K562 (cell line): ENCODE results near the gene ENPP5. TPM values are rescaled to one million over a fixed set of nuclear protein-coding genes. Genes with fewer than 3 reads are reported as not detected.

Source experiments
- ATAC-seq: fragments of 200-7000 bp; cut with Tn5 transposase; 3 replicates; pipeline ENCODE4 v1.9.1; 2020; ENCODE audit warnings: moderate library complexity
- Bru-seq: library from RNA; stranded (reverse); fragments of 400-500 nt; gene quantifications from one replicate; lab custom pipeline; 2021; lab: Mats Ljungman, UMichigan
- BruChase-seq, 2 experiments: library from RNA; stranded (reverse); fragments of 400-500 nt; gene quantifications; one replicate each; lab custom pipeline; 2021; lab: Mats Ljungman, UMichigan
- BruUV-seq: library from RNA; stranded (reverse); fragments of 400-500 nt; replicated peaks from 2 replicates; lab custom pipeline; 2021; lab: Mats Ljungman, UMichigan
- CTCF ChIA-PET: fragments of 300-600 bp; formaldehyde crosslinking; extraction: SDS; loops from one replicate; lab custom pipeline; 2021; ENCODE audit warnings: low intra/inter-chr PET ratio; lab: Yijun Ruan, JAX
- POLR2A ChIA-PET: fragments of 300-600, 350-650 bp; sonication (Branson Sonifier 250); formaldehyde crosslinking; extraction: SDS; loops from one replicate; lab custom pipeline; 2021; ENCODE audit warnings: antibody characterized with exemption, inconsistent platforms; lab: Yijun Ruan, JAX
- DNase-seq, 4 experiments: peaks; one replicate each; pipeline versions ENCODE4 v3.0.0 to v3.0.0-alpha.2; 2011 to 2018; ENCODE audit warnings: low spot score in 3 of 4, mixed read lengths in 3 of 4; ENCODE audit errors: extremely low read depth in 1 of 4
- FAIRE-seq: peaks from 2 replicates; lab custom pipeline; 2011; peaks lifted over from hg19 to GRCh38; lab: Jason Lieb, UNC
- H2AFZ ChIP-seq: 2 replicates; pipeline ENCODE4 v1.6.0; 2011; ENCODE audit warnings: low read depth, low read length, control low read depth, inconsistent platforms
- H3K27ac ChIP-seq: fragments of 200-600 bp; 3 replicates; pipeline ENCODE4 v1.8.0; 2011; ENCODE audit warnings: low read depth, mild to moderate bottlenecking, control low read depth, inconsistent platforms, low read length, moderate library complexity, mixed read lengths; ENCODE audit errors: extremely low read depth
- H3K27me3 ChIP-seq, 2 experiments: fragments of 300-600 bp in 1 of 2; 2 replicates in 1 of 2; 3 replicates in 1 of 2; pipeline versions ENCODE4 v1.6.0 to v1.8.0; 2011; ENCODE audit warnings: inconsistent platforms in 2 of 2, low read length in 2 of 2, mild to moderate bottlenecking in 1 of 2, mixed read lengths in 1 of 2, moderate library complexity in 1 of 2; ENCODE audit not compliant: control insufficient read depth in 2 of 2, insufficient read depth in 2 of 2
- H3K36me3 ChIP-seq: fragments of 300-600 bp; 3 replicates; pipeline ENCODE4 v1.8.0; 2011; ENCODE audit warnings: mild to moderate bottlenecking, low read length, inconsistent platforms; ENCODE audit not compliant: control insufficient read depth, insufficient read depth
- H3K4me1 ChIP-seq, 2 experiments: fragments of 200-600 bp in 1 of 2; replicated peaks in 1 of 2; 2 replicates in 1 of 2; 3 replicates in 1 of 2; pipeline versions ENCODE4 v1.5.1 to v1.8.0; 2011; ENCODE audit warnings: inconsistent platforms in 2 of 2, low read length in 2 of 2, mild to moderate bottlenecking in 1 of 2, mixed read lengths in 1 of 2, moderate library complexity in 1 of 2; ENCODE audit not compliant: control insufficient read depth in 2 of 2, insufficient read depth in 2 of 2
- H3K4me2 ChIP-seq: 2 replicates; pipeline ENCODE4 v1.6.1; 2011; ENCODE audit warnings: low read length, control low read depth, inconsistent platforms, mixed read lengths; ENCODE audit not compliant: insufficient read depth
- H3K4me3 ChIP-seq: fragments of 200-600 bp; sonication (generic), shearing (Covaris generic); 2 replicates; pipeline ENCODE4 v1.5.1; 2016; ENCODE audit warnings: control low read depth, inconsistent platforms
- H3K79me2 ChIP-seq: fragments of 200-600 bp; 3 replicates; pipeline ENCODE4 v1.8.0; 2011; ENCODE audit warnings: low read length, inconsistent platforms; ENCODE audit not compliant: control insufficient read depth, insufficient read depth
- H3K9ac ChIP-seq, 2 experiments: 2 replicates each; pipeline versions ENCODE4 v1.6.0 to v1.6.1; 2011; ENCODE audit warnings: low read depth in 2 of 2, low read length in 2 of 2, control low read depth in 1 of 2, inconsistent platforms in 1 of 2, mild to moderate bottlenecking in 1 of 2, mixed read lengths in 1 of 2; ENCODE audit not compliant: insufficient read depth in 1 of 2
- H3K9me1 ChIP-seq: one replicate; pipeline ENCODE4 v1.6.0; 2011; ENCODE audit warnings: inconsistent platforms, mild to moderate bottlenecking, low read length, moderate library complexity; ENCODE audit not compliant: control insufficient read depth, insufficient read depth
- H3K9me3 ChIP-seq: replicated peaks from 2 replicates; pipeline ENCODE4 v1.5.1; 2011; ENCODE audit warnings: low read depth, low read length, inconsistent platforms; ENCODE audit not compliant: control insufficient read depth, insufficient read depth
- H4K20me1 ChIP-seq: replicated peaks from 2 replicates; pipeline ENCODE4 v1.6.1; 2011; ENCODE audit warnings: low read length, inconsistent platforms, mixed read lengths; ENCODE audit not compliant: control insufficient read depth, insufficient read depth
- CCNT2 ChIP-seq: IDR thresholded peaks from 2 replicates; pipeline ENCODE4 v1.6.1; 2011; ENCODE audit warnings: borderline replicate concordance, low read depth, mild to moderate bottlenecking, moderate library complexity, mixed read lengths, low read length; ENCODE audit not compliant: insufficient read length; ENCODE audit errors: extremely low read depth
- COPS2 ChIP-seq: fragments of 450-650 bp; conservative IDR thresholded peaks from 2 replicates; pipeline ENCODE4 v1.6.1; 2016; ENCODE audit warnings: mild to moderate bottlenecking, moderate library complexity
- HOXB6 ChIP-seq: fragments of 250-450 bp; sonication (Bioruptor Pico); IDR thresholded peaks from 2 replicates; pipeline ENCODE4 v1.5.1; 2022; ENCODE audit warnings: mild to moderate bottlenecking, borderline replicate concordance
- NFYB ChIP-seq: IDR thresholded peaks from 2 replicates; pipeline ENCODE4 v1.6.1; 2011; ENCODE audit warnings: mild to moderate bottlenecking, moderate library complexity; ENCODE audit not compliant: insufficient read length; ENCODE audit errors: extremely low read depth
- ZNF143 ChIP-seq: sonication (generic); formaldehyde crosslinking; IDR thresholded peaks from 2 replicates; pipeline ENCODE4 v1.9.0; 2022; ENCODE audit warnings: mild to moderate bottlenecking, missing genetic modification reagents
- WGBS: fragments of 100-300 bp; shearing (Covaris generic); methylation state at CpG from one replicate; pipeline ENCODE4 v1.1.6; 2016; ENCODE audit warnings: low coverage, mixed read lengths; ENCODE audit not compliant: insufficient coverage; ENCODE audit errors: missing lambda C conversion rate; 5-methylcytosine and 5-hydroxymethylcytosine counted together
- in situ Hi-C: fragments of 300-500 bp; cut with MboI; formaldehyde crosslinking; loops from 4 replicates; pipeline ENCODE4 v1.15.0; 2018; ENCODE audit warnings: inconsistent platforms, mixed read lengths
- intact Hi-C: fragments of 100-400 bp; cut with micrococcal nuclease; formaldehyde crosslinking; loops from 2 replicates; pipeline ENCODE4 v1.14.2; 2022
- long read RNA-seq, 3 experiments: library from polyadenylated mRNA in 2 of 3; library from RNA in 1 of 3; unstranded in 2 of 3; stranded (forward) in 1 of 3; transcript quantifications; one replicate each; pipeline ENCODE4 v2.0.0, GENCODE V29; 2019 to 2022
- polyA minus RNA-seq, 3 experiments: library from RNA; depleted of rRNA, polyadenylated mRNA; stranded (reverse); fragments of >200 nt; gene quantifications; 2 replicates each; pipeline ENCODE4 v1.2.3, GENCODE V29; 2011
- polyA plus RNA-seq, 8 experiments: library from polyadenylated mRNA; depleted of rRNA in 4 of 8; stranded (reverse) in 5 of 8; unstranded in 3 of 8; fragments of >200 nt; fragmentation: Nextera tagmentation in 2 of 8; fragmentation: Illumina TruSeq in 1 of 8; extraction: Ambion mirVana in 2 of 8; extraction: Trizol in 1 of 8; gene quantifications; 2 replicates each; pipeline versions ENCODE4 v1.2.1 to v1.2.3, GENCODE V29; 2011 to 2014; ENCODE audit warnings: inconsistent platforms in 1 of 8, missing spikeins in 1 of 8
- total RNA-seq, 7 experiments: library from RNA; depleted of rRNA in 6 of 7; stranded (reverse); fragments of >200 nt in 6 of 7; fragmentation: Illumina TruSeq in 2 of 7; extraction: Trizol in 2 of 7; gene quantifications; 2 replicates each; pipeline versions ENCODE4 v1.2.1 to v1.2.3, GENCODE V29; 2011 to 2021; ENCODE audit warnings: low replicate concordance in 1 of 7
- TF ChIP-seq, protein P1 (sequence below), 2 experiments: fragments of 200-800 bp in 1 of 2; sonication (Bioruptor generic) in 1 of 2; sonication (generic) in 1 of 2; formaldehyde crosslinking in 1 of 2; IDR thresholded peaks in 1 of 2; conservative IDR thresholded peaks in 1 of 2; 2 replicates each; pipeline versions ENCODE4 v1.5.0 to v1.6.1; 2016 to 2020; ENCODE audit warnings: missing compliant biosample characterization in 1 of 2, missing genetic modification characterization in 1 of 2, missing genetic modification reagents in 1 of 2
- TF ChIP-seq, protein P2 (sequence below): fragments of 450-650 bp; IDR thresholded peaks from 2 replicates; pipeline ENCODE4 v1.6.1; 2016; ENCODE audit warnings: mild to moderate bottlenecking
- TF ChIP-seq, protein P3 (sequence below), 2 experiments: fragments of 450-650 bp in 1 of 2; sonication (generic) in 1 of 2; formaldehyde crosslinking; conservative IDR thresholded peaks; 2 replicates each; pipeline versions ENCODE4 v1.4.0 to v1.8.1; 2020 to 2022; ENCODE audit warnings: mild to moderate bottlenecking in 1 of 2, missing genetic modification reagents in 1 of 2

ENPP5 gene, protein sequence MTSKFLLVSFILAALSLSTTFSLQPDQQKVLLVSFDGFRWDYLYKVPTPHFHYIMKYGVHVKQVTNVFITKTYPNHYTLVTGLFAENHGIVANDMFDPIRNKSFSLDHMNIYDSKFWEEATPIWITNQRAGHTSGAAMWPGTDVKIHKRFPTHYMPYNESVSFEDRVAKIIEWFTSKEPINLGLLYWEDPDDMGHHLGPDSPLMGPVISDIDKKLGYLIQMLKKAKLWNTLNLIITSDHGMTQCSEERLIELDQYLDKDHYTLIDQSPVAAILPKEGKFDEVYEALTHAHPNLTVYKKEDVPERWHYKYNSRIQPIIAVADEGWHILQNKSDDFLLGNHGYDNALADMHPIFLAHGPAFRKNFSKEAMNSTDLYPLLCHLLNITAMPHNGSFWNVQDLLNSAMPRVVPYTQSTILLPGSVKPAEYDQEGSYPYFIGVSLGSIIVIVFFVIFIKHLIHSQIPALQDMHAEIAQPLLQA
- not detected in 2 replicates for total RNA-seq (2011; cell fraction: chromatin; rRNA removed; ENCODE audit: low replicate concordance)
- total RNA-seq (2011; cell fraction: nucleolus; rRNA removed): not detected in 2 replicates
- total RNA-seq (2011; cell fraction: nucleoplasm; rRNA removed): not detected in 2 replicates
- total RNA-seq (2014; rRNA removed) (not detected in 2 replicates), total RNA-seq (2014; rRNA removed; fragmentation: Illumina TruSeq; extraction: Trizol) (not detected in 2 replicates), total RNA-seq (2015; rRNA removed; fragmentation: Illumina TruSeq; extraction: Trizol) (not detected in 2 replicates), total RNA-seq (2021) (not detected in 2 replicates), polyA plus RNA-seq (2011; rRNA removed) (not detected in 2 replicates), polyA plus RNA-seq (2014; fragmentation: Illumina TruSeq; extraction: Trizol) (not detected in 2 replicates), polyA plus RNA-seq (2014; fragmentation: Nextera tagmentation; extraction: Ambion mirVana) (not detected), polyA plus RNA-seq (2014; rRNA removed) (not detected in 2 replicates), polyA minus RNA-seq (2011; rRNA and poly(A)+ RNA removed) (not detected in 2 replicates), Bru-seq, nascent RNA (percentile 12 among the genes with signal in this experiment), BruChase-seq, experiment 1, labeled RNA remaining after a 2-hour chase (percentile 8 among the genes with signal in this experiment), BruChase-seq, experiment 2, labeled RNA remaining after a 6-hour chase (percentile 8 among the genes with signal in this experiment)
- not detected in 2 replicates for polyA plus RNA-seq (2011; cell fraction: cytosol; rRNA removed)
- polyA plus RNA-seq (2011; cell fraction: nucleus; rRNA removed): not detected in 2 replicates
- not detected in 2 replicates for polyA plus RNA-seq (2012)
- polyA minus RNA-seq (2011; cell fraction: cytosol; rRNA and poly(A)+ RNA removed): not detected in 2 replicates
- not detected in 2 replicates for polyA minus RNA-seq (2011; cell fraction: nucleus; rRNA and poly(A)+ RNA removed)
- long read RNA-seq, experiment 1: 0 reads
- long read RNA-seq, experiment 2: 0 reads
- long read RNA-seq, experiment 3: 0 reads

DNA sequence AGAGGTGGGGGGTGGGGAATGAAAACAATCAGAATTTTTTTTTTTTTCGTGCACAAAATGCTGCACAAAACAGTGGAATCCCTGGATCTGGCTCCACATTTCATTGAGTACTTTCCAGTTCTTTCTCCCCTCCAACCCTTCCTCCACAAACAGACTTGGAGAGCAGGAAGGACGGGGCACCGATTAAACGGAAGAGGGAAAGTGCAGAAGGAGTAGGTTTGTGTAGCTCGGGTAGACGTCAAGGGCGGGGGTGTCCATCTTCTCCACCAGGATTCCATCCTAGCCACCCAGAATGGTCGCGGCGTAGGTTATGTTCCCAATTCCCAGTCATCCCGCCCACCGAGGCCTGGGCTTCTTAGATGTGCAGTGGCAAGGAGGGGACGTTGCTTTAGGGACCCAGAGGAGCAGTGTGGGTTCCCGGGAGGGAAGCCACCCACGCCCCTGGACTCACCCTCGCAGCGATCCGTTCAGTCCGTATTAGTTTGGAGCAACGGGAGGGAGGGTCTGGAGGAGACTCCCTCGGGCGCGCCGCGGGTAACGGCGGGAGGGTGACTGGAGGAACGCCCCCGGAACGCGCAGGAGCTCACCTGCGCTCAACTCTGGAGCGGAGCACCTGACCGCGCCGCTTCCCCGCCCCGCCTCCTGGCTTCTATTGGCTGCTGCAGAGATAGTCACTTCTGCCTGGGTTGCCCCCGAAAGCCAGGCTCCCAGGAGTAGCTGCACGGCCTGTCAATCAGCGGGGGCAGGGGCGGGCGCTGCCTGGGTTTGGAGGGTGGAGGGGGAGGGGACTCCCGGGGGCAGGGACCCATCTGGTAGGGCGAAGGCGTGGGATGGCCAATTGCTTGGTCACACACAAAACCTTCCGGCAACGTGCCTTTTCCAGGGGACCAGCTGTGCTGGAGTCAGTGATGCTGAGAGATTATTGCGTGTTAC is at the start of gene ENPP5:
Gene ENPP5 (minus strand): TSS at position 624 of the 933 bp plus-strand sequence. CDS start 2,718 bp downstream, outside the sequence.
- H3K4me2 ChIP-seq: no peak within 1 kb of the TSS; the same call in 1 of the 2 replicates
- no peak within 1 kb of the TSS for H3K4me3 ChIP-seq
- DNase-seq (peak; percentile 12 to 37 (median 22)), FAIRE-seq (no peak), ATAC-seq (peak; percentile 85)
- H4K20me1 ChIP-seq: no peaks in the 10 kb centered on the region
- under 1% methylated on average over 39 of the region's 49 CpGs for WGBS
- no peak within 1 kb of the TSS for H3K9ac ChIP-seq
- no peaks in the 10 kb centered on the region for H3K9me3 ChIP-seq
- POLR2A ChIA-PET: no interaction called here
- H3K36me3 ChIP-seq: no peaks in the 10 kb centered on the region
- no peaks in the 10 kb centered on the region for H3K79me2 ChIP-seq
- in situ Hi-C loops: no loop called here
- H3K27ac ChIP-seq: no peak within 1 kb of the TSS
- H3K9me1 ChIP-seq: no peaks in the 10 kb centered on the region
- H3K27me3 ChIP-seq: peaks cover 3 to 7% of the 10 kb centered on the region in 2 experiments; a peak in 1 of 5 replicates
- intact Hi-C loops: no loop called here
- H3K4me1 ChIP-seq: peaks cover 0 to 5% of the 10 kb centered on the region in 2 experiments; a peak in 2 of 5 replicates
- peak within 1 kb of the TSS; percentile 27; the same call in 1 of the 2 replicates for H2AFZ ChIP-seq
- no TSS peak for BruUV-seq
- CTCF ChIA-PET: no interaction called here
- TF ChIP-seq COPS2: no peak
- TF ChIP-seq ZNF143 (CRISPR knock-in tag): no peak
- TF ChIP-seq, protein P1, sequence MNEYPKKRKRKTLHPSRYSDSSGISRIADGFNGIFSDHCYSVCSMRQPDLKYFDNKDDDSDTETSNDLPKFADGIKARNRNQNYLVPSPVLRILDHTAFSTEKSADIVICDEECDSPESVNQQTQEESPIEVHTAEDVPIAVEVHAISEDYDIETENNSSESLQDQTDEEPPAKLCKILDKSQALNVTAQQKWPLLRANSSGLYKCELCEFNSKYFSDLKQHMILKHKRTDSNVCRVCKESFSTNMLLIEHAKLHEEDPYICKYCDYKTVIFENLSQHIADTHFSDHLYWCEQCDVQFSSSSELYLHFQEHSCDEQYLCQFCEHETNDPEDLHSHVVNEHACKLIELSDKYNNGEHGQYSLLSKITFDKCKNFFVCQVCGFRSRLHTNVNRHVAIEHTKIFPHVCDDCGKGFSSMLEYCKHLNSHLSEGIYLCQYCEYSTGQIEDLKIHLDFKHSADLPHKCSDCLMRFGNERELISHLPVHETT (CRISPR knock-in tag; conservative IDR thresholded peaks at IDR 0.05 in 1 of 2, IDR thresholded peaks at IDR 0.05 in 1 of 2): no peak
- no peak for TF ChIP-seq CCNT2
- no peak for TF ChIP-seq HOXB6
- TF ChIP-seq, protein P2, sequence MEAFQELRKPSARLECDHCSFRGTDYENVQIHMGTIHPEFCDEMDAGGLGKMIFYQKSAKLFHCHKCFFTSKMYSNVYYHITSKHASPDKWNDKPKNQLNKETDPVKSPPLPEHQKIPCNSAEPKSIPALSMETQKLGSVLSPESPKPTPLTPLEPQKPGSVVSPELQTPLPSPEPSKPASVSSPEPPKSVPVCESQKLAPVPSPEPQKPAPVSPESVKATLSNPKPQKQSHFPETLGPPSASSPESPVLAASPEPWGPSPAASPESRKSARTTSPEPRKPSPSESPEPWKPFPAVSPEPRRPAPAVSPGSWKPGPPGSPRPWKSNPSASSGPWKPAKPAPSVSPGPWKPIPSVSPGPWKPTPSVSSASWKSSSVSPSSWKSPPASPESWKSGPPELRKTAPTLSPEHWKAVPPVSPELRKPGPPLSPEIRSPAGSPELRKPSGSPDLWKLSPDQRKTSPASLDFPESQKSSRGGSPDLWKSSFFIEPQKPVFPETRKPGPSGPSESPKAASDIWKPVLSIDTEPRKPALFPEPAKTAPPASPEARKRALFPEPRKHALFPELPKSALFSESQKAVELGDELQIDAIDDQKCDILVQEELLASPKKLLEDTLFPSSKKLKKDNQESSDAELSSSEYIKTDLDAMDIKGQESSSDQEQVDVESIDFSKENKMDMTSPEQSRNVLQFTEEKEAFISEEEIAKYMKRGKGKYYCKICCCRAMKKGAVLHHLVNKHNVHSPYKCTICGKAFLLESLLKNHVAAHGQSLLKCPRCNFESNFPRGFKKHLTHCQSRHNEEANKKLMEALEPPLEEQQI: no peak
- peak; percentile 38 for TF ChIP-seq NFYB
- TF ChIP-seq, protein P3, sequence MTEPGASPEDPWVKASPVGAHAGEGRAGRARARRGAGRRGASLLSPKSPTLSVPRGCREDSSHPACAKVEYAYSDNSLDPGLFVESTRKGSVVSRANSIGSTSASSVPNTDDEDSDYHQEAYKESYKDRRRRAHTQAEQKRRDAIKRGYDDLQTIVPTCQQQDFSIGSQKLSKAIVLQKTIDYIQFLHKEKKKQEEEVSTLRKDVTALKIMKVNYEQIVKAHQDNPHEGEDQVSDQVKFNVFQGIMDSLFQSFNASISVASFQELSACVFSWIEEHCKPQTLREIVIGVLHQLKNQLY (CRISPR knock-in tag; conservative IDR thresholded peaks at IDR 0.05): no peak
